PC-9 (cell line): ENCODE data around the gene EXOC1L. TPM values are rescaled to one million over a fixed set of nuclear protein-coding genes. Genes with fewer than 3 reads are reported as not detected.

Experiments used
- BruUV-seq: library from RNA; stranded (reverse); fragments of 400-500 nt; replicated peaks from 2 replicates; lab custom pipeline; 2021; lab: Mats Ljungman, UMichigan
- CTCF ChIA-PET: fragments of 300-600 bp; sonication (Branson Sonifier 250); formaldehyde crosslinking; loops from one replicate; lab custom pipeline; 2022; ENCODE audit warnings: antibody characterized with exemption; lab: Charles Lee
- POLR2A ChIA-PET: fragments of 300-600 bp; sonication (Branson Sonifier 250); formaldehyde crosslinking; loops from one replicate; lab custom pipeline; 2022; ENCODE audit warnings: antibody characterized with exemption; ENCODE audit not compliant: unreplicated experiment; lab: Charles Lee
- DNase-seq, 2 experiments: peaks; one replicate each; pipeline versions ENCODE4 v3.0.0 to v3.0.0-alpha.2; 2015 to 2022; ENCODE audit warnings: mixed read lengths in 1 of 2
- H2AFZ ChIP-seq: fragments of 200-600 bp; sonication (generic); 2 replicates; pipeline ENCODE4 v1.8.1; 2017; ENCODE audit warnings: antibody characterized with exemption
- H3F3A ChIP-seq: fragments of 200-600 bp; sonication (generic); 2 replicates; pipeline ENCODE4 v1.8.1; 2017; ENCODE audit warnings: antibody characterized with exemption, mild to moderate bottlenecking, low read depth; ENCODE audit not compliant: insufficient read depth
- H3K27ac ChIP-seq: fragments of 200-600 bp; sonication (generic); 2 replicates; pipeline ENCODE4 v1.6.1; 2016; ENCODE audit warnings: mixed run types
- H3K27me3 ChIP-seq: fragments of 200-600 bp; sonication (generic); 2 replicates; pipeline ENCODE4 v1.6.1; 2016; ENCODE audit warnings: low read depth, mixed run types; ENCODE audit not compliant: insufficient read depth
- H3K36me3 ChIP-seq: fragments of 200-600 bp; sonication (generic); 2 replicates; pipeline ENCODE4 v1.6.1; 2016; ENCODE audit warnings: low read depth, mixed run types
- H3K4me1 ChIP-seq: fragments of 200-600 bp; sonication (generic); replicated peaks from 2 replicates; pipeline ENCODE4 v1.6.1; 2016; ENCODE audit warnings: mixed run types; ENCODE audit not compliant: insufficient read depth
- H3K4me2 ChIP-seq: fragments of 200-600 bp; sonication (generic); 2 replicates; pipeline ENCODE4 v1.6.1; 2017; ENCODE audit warnings: mixed run types
- H3K4me3 ChIP-seq: fragments of 200-600 bp; sonication (generic); 2 replicates; pipeline ENCODE4 v1.6.1; 2016; ENCODE audit warnings: mixed run types
- H3K79me2 ChIP-seq: fragments of 200-600 bp; sonication (generic); 2 replicates; pipeline ENCODE4 v1.6.1; 2017; ENCODE audit warnings: low read depth, mixed run types
- H3K9me2 ChIP-seq: fragments of 200-600 bp; sonication (generic); 2 replicates; pipeline ENCODE4 v1.8.1; 2017; ENCODE audit warnings: mild to moderate bottlenecking; ENCODE audit not compliant: insufficient read depth
- H3K9me3 ChIP-seq: fragments of 200-600 bp; sonication (generic); 2 replicates; pipeline ENCODE4 v1.8.1; 2016; ENCODE audit warnings: low read depth; ENCODE audit not compliant: insufficient read depth
- H4K20me1 ChIP-seq: fragments of 200-600 bp; sonication (generic); 2 replicates; pipeline ENCODE4 v1.8.1; 2017; ENCODE audit not compliant: insufficient read depth
- EZH2 ChIP-seq: fragments of 200-600 bp; sonication (generic); IDR thresholded peaks from 2 replicates; pipeline ENCODE4 v1.8.0; 2017; ENCODE audit warnings: antibody characterized with exemption, low read depth
- intact Hi-C: fragments of 100-400 bp; cut with micrococcal nuclease; formaldehyde crosslinking; loops from one replicate; pipeline ENCODE4 v1.10.0; 2022; ENCODE audit not compliant: unreplicated experiment
- total RNA-seq: library from RNA; stranded (reverse); gene quantifications from 2 replicates; pipeline ENCODE4 v1.2.3, GENCODE V29; 2021
- TF ChIP-seq, protein P1 (sequence below): fragments of 200-600 bp; sonication (generic); conservative IDR thresholded peaks from 2 replicates; pipeline ENCODE4 v1.6.1; 2017; ENCODE audit warnings: mixed run types, antibody characterized with exemption, mild to moderate bottlenecking, moderate library complexity

Gene EXOC1L
- total RNA-seq, 1 experiment from 2014 or later = not detected

DNA sequence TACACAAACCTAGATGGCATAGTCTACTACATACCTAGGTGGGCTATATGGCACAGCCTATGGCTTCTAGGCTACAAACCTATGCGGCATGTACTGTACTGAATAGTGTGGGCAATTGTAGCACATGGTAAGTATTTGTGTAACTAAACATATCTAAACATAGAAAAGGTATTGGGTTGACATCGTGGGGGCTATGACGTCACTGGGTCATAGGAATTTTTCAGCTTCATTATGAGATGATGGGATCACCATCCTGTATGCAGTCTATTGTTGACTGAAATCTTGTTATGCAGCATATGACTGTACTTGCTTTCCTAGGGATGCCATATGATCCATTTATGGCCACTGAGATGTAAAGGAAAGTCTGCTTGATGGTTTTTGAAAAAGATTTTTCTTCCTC, 1.9 kb upstream of the EXOC1L start:
- no peak overlapping the region for H2AFZ ChIP-seq
- no peaks in the 10 kb centered on the region for H3K36me3 ChIP-seq
- no peaks in the 10 kb centered on the region for H3K27me3 ChIP-seq
- ChIA-PET CTCF (no interaction called here), POLR2A (no interaction called here)
- no peak overlapping the region for H3K4me2 ChIP-seq
- DNase-seq = no peak
- H3K4me1 ChIP-seq = no peaks in the 10 kb centered on the region
- no peaks in the 10 kb centered on the region for H3K9me3 ChIP-seq
- intact Hi-C loops = no loop called here
- TF ChIP-seq, protein P1, sequence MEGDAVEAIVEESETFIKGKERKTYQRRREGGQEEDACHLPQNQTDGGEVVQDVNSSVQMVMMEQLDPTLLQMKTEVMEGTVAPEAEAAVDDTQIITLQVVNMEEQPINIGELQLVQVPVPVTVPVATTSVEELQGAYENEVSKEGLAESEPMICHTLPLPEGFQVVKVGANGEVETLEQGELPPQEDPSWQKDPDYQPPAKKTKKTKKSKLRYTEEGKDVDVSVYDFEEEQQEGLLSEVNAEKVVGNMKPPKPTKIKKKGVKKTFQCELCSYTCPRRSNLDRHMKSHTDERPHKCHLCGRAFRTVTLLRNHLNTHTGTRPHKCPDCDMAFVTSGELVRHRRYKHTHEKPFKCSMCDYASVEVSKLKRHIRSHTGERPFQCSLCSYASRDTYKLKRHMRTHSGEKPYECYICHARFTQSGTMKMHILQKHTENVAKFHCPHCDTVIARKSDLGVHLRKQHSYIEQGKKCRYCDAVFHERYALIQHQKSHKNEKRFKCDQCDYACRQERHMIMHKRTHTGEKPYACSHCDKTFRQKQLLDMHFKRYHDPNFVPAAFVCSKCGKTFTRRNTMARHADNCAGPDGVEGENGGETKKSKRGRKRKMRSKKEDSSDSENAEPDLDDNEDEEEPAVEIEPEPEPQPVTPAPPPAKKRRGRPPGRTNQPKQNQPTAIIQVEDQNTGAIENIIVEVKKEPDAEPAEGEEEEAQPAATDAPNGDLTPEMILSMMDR = no peak
- TF ChIP-seq EZH2 = no peak
- no peak overlapping the region for H3K27ac ChIP-seq
- no peaks in the 10 kb centered on the region for H3K9me2 ChIP-seq
- no peak overlapping the region for H3K4me3 ChIP-seq
- H3K79me2 ChIP-seq = no peaks in the 10 kb centered on the region
- H4K20me1 ChIP-seq = no peaks in the 10 kb centered on the region
- no peaks in the 10 kb centered on the region for H3F3A ChIP-seq
- BruUV-seq = no TSS peak

DNA sequence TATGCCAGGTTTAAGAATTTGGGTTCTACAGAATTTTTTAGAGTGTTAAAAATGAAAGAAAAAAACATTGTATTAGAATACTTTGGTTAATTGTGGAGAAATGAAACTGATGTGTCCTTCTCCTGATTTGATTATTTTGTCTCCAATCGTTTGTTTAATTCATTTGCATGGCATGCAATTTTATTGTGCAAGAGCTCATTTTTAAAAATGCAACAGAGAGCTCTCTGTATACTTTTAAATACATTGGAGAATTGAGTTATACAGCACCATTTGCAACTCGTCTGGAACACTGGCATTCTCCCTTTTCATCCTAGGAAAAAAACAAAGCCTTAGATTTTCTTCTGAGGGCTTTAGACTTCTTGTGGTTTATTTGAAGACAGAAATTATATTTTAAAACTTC, 689 bp downstream of the EXOC1L start:
- Histone ChIP-seq H3K4me3 (no peak overlapping the region), H3K9me2 (no peaks in the 10 kb centered on the region), H3F3A (no peaks in the 10 kb centered on the region), H4K20me1 (no peaks in the 10 kb centered on the region), H3K9me3 (no peaks in the 10 kb centered on the region), H3K27ac (no peak overlapping the region), H3K36me3 (no peaks in the 10 kb centered on the region), H3K4me1 (no peaks in the 10 kb centered on the region), H3K4me2 (no peak overlapping the region), H3K27me3 (no peaks in the 10 kb centered on the region), H2AFZ (no peak overlapping the region), H3K79me2 (no peaks in the 10 kb centered on the region)
- CTCF ChIA-PET = no interaction called here
- TF ChIP-seq EZH2 = no peak
- TF ChIP-seq, protein P1 = no peak
- BruUV-seq = no TSS peak
- intact Hi-C loops = no loop called here
- no peak for DNase-seq
- POLR2A ChIA-PET = no interaction called here

DNA sequence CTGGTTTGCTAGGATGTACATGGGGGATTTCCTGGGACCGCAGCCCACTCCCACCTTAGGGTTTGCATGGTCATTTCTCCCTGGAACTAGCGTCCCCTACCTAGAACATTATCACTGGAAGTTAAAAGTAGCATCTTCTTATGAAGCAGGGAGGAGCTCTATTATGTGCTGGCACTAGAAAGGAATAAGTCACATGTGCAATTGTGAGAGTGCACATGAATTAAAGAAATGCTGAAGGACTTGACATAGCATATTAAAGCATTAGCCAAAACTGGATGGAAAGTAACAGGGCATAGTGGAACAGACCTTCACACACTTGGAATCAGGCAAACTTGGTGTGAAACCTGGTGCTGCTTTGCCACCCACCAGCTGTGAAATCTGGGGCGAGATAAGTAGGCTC, 2.7 kb downstream of the EXOC1L start:
- H2AFZ ChIP-seq = no peak overlapping the region
- DNase-seq = no peak
- intact Hi-C loops = no loop called here
- no peaks in the 10 kb centered on the region for H3K9me2 ChIP-seq
- H3K36me3 ChIP-seq = no peaks in the 10 kb centered on the region
- H3K79me2 ChIP-seq = no peaks in the 10 kb centered on the region
- TF ChIP-seq EZH2 = no peak
- TF ChIP-seq, protein P1 = no peak
- H3K4me1 ChIP-seq = no peaks in the 10 kb centered on the region
- POLR2A ChIA-PET = no interaction called here
- CTCF ChIA-PET = no interaction called here
- H3K4me3 ChIP-seq = no peak overlapping the region
- no peaks in the 10 kb centered on the region for H4K20me1 ChIP-seq
- no peak overlapping the region for H3K27ac ChIP-seq
- no peaks in the 10 kb centered on the region for H3K27me3 ChIP-seq
- no peaks in the 10 kb centered on the region for H3F3A ChIP-seq
- no peak overlapping the region for H3K4me2 ChIP-seq
- no TSS peak for BruUV-seq
- no peaks in the 10 kb centered on the region for H3K9me3 ChIP-seq
